DND-41 (cell line): ENCODE measurements around the gene UGT1A6.

Experiments
- CTCF ChIP-seq: IDR thresholded peaks from 2 replicates; pipeline ENCODE4 v1.5.1; 2012; ENCODE audit warnings: borderline replicate concordance, low read length, moderate library complexity, mild to moderate bottlenecking; ENCODE audit not compliant: poor library complexity, severe bottlenecking; ENCODE audit errors: extremely low read depth
- EZH2 ChIP-seq: IDR thresholded peaks from 3 replicates; pipeline ENCODE4 v1.6.1; 2012; ENCODE audit warnings: borderline replicate concordance, low read depth, mild to moderate bottlenecking, moderate library complexity, low read length, inconsistent platforms; ENCODE audit not compliant: severe bottlenecking

GRCh38 chr2:233801357-233802131 lies 108.9 kb downstream of the UGT1A6 start:
- TF ChIP-seq CTCF (no peak), EZH2 (no peak)
